Endothelial cell of umbilical vein (primary cell): ENCODE results near the gene SAP25. TPM values are rescaled to one million over a fixed set of nuclear protein-coding genes. Genes with fewer than 3 reads are reported as not detected.

Experiments
- BruUV-seq: library from RNA; stranded (reverse); fragments of 400-500 nt; replicated peaks from 2 replicates; lab custom pipeline; 2021; lab: Mats Ljungman, UMichigan
- CTCF ChIA-PET: fragments of 300-600, 350-600 bp; sonication (Branson Sonifier 250); formaldehyde crosslinking; loops from one replicate; lab custom pipeline; 2021; ENCODE audit warnings: antibody characterized with exemption, inconsistent platforms; lab: Charles Lee
- POLR2A ChIA-PET: fragments of 300-600, 350-600 bp; sonication (Branson Sonifier 250); formaldehyde crosslinking; loops from one replicate; lab custom pipeline; 2021; ENCODE audit warnings: antibody characterized with exemption, inconsistent platforms; lab: Charles Lee
- DNase-seq: peaks from one replicate; pipeline ENCODE4 v3.0.0-alpha.2; 2011; ENCODE audit warnings: low read depth, low spot score
- FAIRE-seq: peaks from 2 replicates; lab custom pipeline; 2011; peaks lifted over from hg19 to GRCh38; lab: Jason Lieb, UNC
- H2AFZ ChIP-seq: 2 replicates; pipeline ENCODE4 v1.6.0; 2012; ENCODE audit warnings: low read depth, low read length, control low read depth, inconsistent platforms
- H3K27ac ChIP-seq: 2 replicates; pipeline ENCODE4 v1.5.1; 2011; ENCODE audit warnings: low read depth, mild to moderate bottlenecking, control low read depth, low read length, moderate library complexity; ENCODE audit not compliant: insufficient read depth
- H3K27me3 ChIP-seq, 2 experiments: 2 replicates each; pipeline versions ENCODE4 v1.6.0 to v1.6.1; 2011; ENCODE audit warnings: low read length in 2 of 2, mixed read lengths in 1 of 2; ENCODE audit not compliant: control insufficient read depth in 2 of 2, insufficient read depth in 2 of 2
- H3K36me3 ChIP-seq, 2 experiments: 2 replicates in 1 of 2; 3 replicates in 1 of 2; pipeline ENCODE4 v1.5.1; 2011; ENCODE audit warnings: low read length in 2 of 2, mild to moderate bottlenecking in 1 of 2, moderate library complexity in 1 of 2; ENCODE audit not compliant: control insufficient read depth in 2 of 2, insufficient read depth in 2 of 2; ENCODE audit errors: extremely low read depth in 1 of 2
- H3K4me1 ChIP-seq: 3 replicates; pipeline ENCODE4 v1.5.1; 2011; ENCODE audit warnings: mild to moderate bottlenecking, low read length; ENCODE audit not compliant: control insufficient read depth, insufficient read depth; ENCODE audit errors: extremely low read depth
- H3K4me2 ChIP-seq: 2 replicates; pipeline ENCODE4 v1.6.1; 2011; ENCODE audit warnings: low read length, control low read depth, mixed read lengths; ENCODE audit not compliant: insufficient read depth
- H3K4me3 ChIP-seq, 3 experiments: fragments of 200-600 bp in 1 of 3; sonication (generic), shearing (Covaris generic) in 1 of 3; replicated peaks in 1 of 3; 2 replicates each; pipeline ENCODE4 v1.5.1; 2011 to 2016; ENCODE audit warnings: control low read depth in 3 of 3, low read length in 3 of 3, mild to moderate bottlenecking in 2 of 3, inconsistent platforms in 1 of 3, low read depth in 1 of 3, moderate library complexity in 1 of 3; ENCODE audit not compliant: insufficient read depth in 1 of 3
- H3K79me2 ChIP-seq: 2 replicates; pipeline ENCODE4 v1.6.0; 2012; ENCODE audit warnings: low read length, inconsistent platforms; ENCODE audit not compliant: control insufficient read depth, insufficient read depth
- H3K9ac ChIP-seq: replicated peaks from 2 replicates; pipeline ENCODE3; 2011; ENCODE audit warnings: low read length, control low read depth; ENCODE audit not compliant: insufficient read depth; ENCODE audit errors: extremely low read depth
- H3K9me1 ChIP-seq: replicated peaks from 3 replicates; pipeline ENCODE4 v1.6.0; 2011; ENCODE audit warnings: mild to moderate bottlenecking, low read length; ENCODE audit not compliant: control insufficient read depth, insufficient read depth; ENCODE audit errors: extremely low read depth
- H3K9me3 ChIP-seq: replicated peaks from 2 replicates; pipeline ENCODE4 v1.5.1; 2012; ENCODE audit warnings: low read length, inconsistent platforms; ENCODE audit not compliant: control insufficient read depth, insufficient read depth
- H4K20me1 ChIP-seq: replicated peaks from 2 replicates; pipeline ENCODE3; 2011; ENCODE audit warnings: mild to moderate bottlenecking, low read length; ENCODE audit not compliant: control insufficient read depth, insufficient read depth; ENCODE audit errors: extremely low read depth
- CTCF ChIP-seq, 2 donors: IDR thresholded peaks; 1 replicate in 1 of 2; 2 replicates in 1 of 2; pipeline ENCODE4 v1.5.1; 2011; ENCODE audit warnings: low read length in 2 of 2, mild to moderate bottlenecking in 2 of 2, moderate library complexity in 2 of 2, control low read depth in 1 of 2, inconsistent platforms in 1 of 2, low read depth in 1 of 2; ENCODE audit not compliant: insufficient read depth in 1 of 2; ENCODE audit errors: extremely low read depth in 1 of 2
- EZH2 ChIP-seq: IDR thresholded peaks from 2 replicates; pipeline ENCODE4 v1.6.1; 2012; ENCODE audit warnings: borderline replicate concordance, low read depth, mild to moderate bottlenecking, moderate library complexity, low read length, inconsistent platforms; ENCODE audit not compliant: severe bottlenecking
- FOS ChIP-seq: IDR thresholded peaks from 2 replicates; pipeline ENCODE4 v1.6.1; 2011; ENCODE audit warnings: mild to moderate bottlenecking, low read length, moderate library complexity, borderline replicate concordance; ENCODE audit not compliant: insufficient read depth
- GATA2 ChIP-seq: IDR thresholded peaks from 2 replicates; pipeline ENCODE4 v1.7.0; 2011; ENCODE audit warnings: low read depth, mild to moderate bottlenecking, moderate library complexity, mixed read lengths, low read length; ENCODE audit not compliant: insufficient read length, insufficient read depth
- JUN ChIP-seq: IDR thresholded peaks from 2 replicates; pipeline ENCODE4 v1.6.1; 2011; ENCODE audit warnings: borderline replicate concordance, low read depth; ENCODE audit not compliant: insufficient read length, insufficient read depth
- MAX ChIP-seq: IDR thresholded peaks from 2 replicates; pipeline ENCODE4 v1.6.1; 2011; ENCODE audit not compliant: insufficient read depth, insufficient read length
- MYC ChIP-seq: IDR thresholded peaks from one replicate; pipeline ENCODE4 v1.6.1; 2011; ENCODE audit warnings: mild to moderate bottlenecking, low read depth, low read length
- POLR2A ChIP-seq: IDR thresholded peaks from 2 replicates; pipeline ENCODE4 v1.6.1; 2012; ENCODE audit warnings: low read depth, mild to moderate bottlenecking, control low read depth, low read length
- POLR2AphosphoS5 ChIP-seq: IDR thresholded peaks from 2 replicates; pipeline ENCODE4 v1.6.1; 2012; ENCODE audit warnings: low read depth, mild to moderate bottlenecking, control low read depth, low read length, moderate library complexity; ENCODE audit not compliant: insufficient read depth
- dilution Hi-C: fragments of 300-500 bp; cut with MboI; formaldehyde crosslinking; loops from one replicate; pipeline ENCODE4 v1.15.0; 2019; ENCODE audit warnings: low sequenced_read_pairs; ENCODE audit not compliant: extremely low pct_ligation_motif_present
- intact Hi-C: fragments of 100-400 bp; cut with micrococcal nuclease; formaldehyde crosslinking; loops from one replicate; pipeline ENCODE4 v1.10.0; 2022
- polyA plus RNA-seq, 4 experiments: library from polyadenylated mRNA; depleted of rRNA in 3 of 4; stranded (reverse) in 3 of 4; unstranded in 1 of 4; fragments of >200 nt; gene quantifications; 2 replicates each; pipeline versions ENCODE4 v1.2.1 to v1.2.3, GENCODE V29; 2011 to 2012; ENCODE audit warnings: missing spikeins in 1 of 4
- total RNA-seq: library from RNA; stranded (reverse); gene quantifications from 2 replicates; pipeline ENCODE4 v1.2.3, GENCODE V29; 2021

The SAP25 gene
- total and polyA plus RNA-seq, 2 donors (not counting 3 experiments of a cell fraction or from before 2014, with no cell fraction given) = 3.2 TPM

GRCh38 chr7:100577507-100577906 is 3.8 kb upstream of the SAP25 start:
- no peaks in the 10 kb centered on the region for H3K9me3 ChIP-seq
- ChIA-PET POLR2A (interaction anchor here (1.7 kb wide), 1 partner anchor 8 kb away, joined by 6 read pairs; the partner anchor contains the start of genes FBXO24 and LRCH4), CTCF (interaction anchor here (0.6 to 1.8 kb wide), 4 partner anchors 11 to 256 kb away, joined by 3 to 6 read pairs (median 4); no protein-coding TSS in a partner anchor)
- no peak overlapping the region for H3K4me2 ChIP-seq
- intact Hi-C loops = no loop called here
- H3K9me1 ChIP-seq = no peaks in the 10 kb centered on the region
- no peak for DNase-seq
- no TSS peak for BruUV-seq
- no peak overlapping the region for H3K4me3 ChIP-seq
- H4K20me1 ChIP-seq = no peaks in the 10 kb centered on the region
- H3K36me3 ChIP-seq = peaks cover 18 to 59% of the 10 kb centered on the region in 2 experiments
- H3K27me3 ChIP-seq = no peaks in the 10 kb centered on the region
- H3K4me1 ChIP-seq = peaks cover under 1% of the 10 kb centered on the region
- H3K79me2 ChIP-seq = peaks cover 9% of the 10 kb centered on the region
- dilution Hi-C loops = no loop called here
- H3K27ac ChIP-seq = no peak overlapping the region
- FAIRE-seq = no peak
- TF ChIP-seq GATA2 (no peak), POLR2AphosphoS5 (no peak), FOS (no peak), JUN (no peak), EZH2 (no peak), CTCF (IDR thresholded peaks at IDR 0.05; ENCODE audit: extremely low read depth in 1 of 2, insufficient read depth in 1 of 2, low read depth in 1 of 2, low read length in 2 of 2) (no peak), POLR2A (no peak), MAX (no peak), MYC (no peak)
- H2AFZ ChIP-seq = no peak overlapping the region
- H3K9ac ChIP-seq = no peak overlapping the region
